ENCODE measurements around the gene MBD3.

GRCh38 chr19:1529430-1529816 lies 63.2 kb downstream of the MBD3 start:
- TF ChIP-seq CTCF (IDR thresholded peaks at IDR 0.05; ENCODE audit: low read length) = no peak
- no peak for TF ChIP-seq EZH2 (optimal IDR thresholded peaks at IDR 0.05; ENCODE audit: low read depth, low read length)
